Stomach (tissue), 9 donors: ENCODE data around the gene RAB27A. TPM values are rescaled to one million over a fixed set of nuclear protein-coding genes. Genes with fewer than 3 reads are reported as not detected.
A peak's percentile ranks its signal among the peaks of the same experiment; 100 is the strongest.

Experiments used
- DNase-seq, 2 donors: peaks; one replicate each; pipeline versions ENCODE4 v3.0.0 to v3.0.0-alpha.2; 2013 to 2019
- H3K27ac ChIP-seq, 5 donors: fragments of 200-600 bp in 4 of 5; sonication (generic) in 4 of 5; one replicate each; pipeline ENCODE4 v1.5.1; 2013 to 2019; ENCODE audit warnings: mild to moderate bottlenecking in 1 of 5, moderate library complexity in 1 of 5
- H3K27me3 ChIP-seq, 3 donors: fragments of 200-600 bp; sonication (generic); one replicate each; pipeline ENCODE4 v1.5.1; 2017 to 2019; ENCODE audit warnings: mixed run types in 1 of 3
- H3K36me3 ChIP-seq, 4 donors: fragments of 200-600 bp; sonication (generic); 1 replicate in 3 of 4; 2 replicates in 1 of 4; pipeline ENCODE4 v1.5.1; 2016 to 2019
- H3K4me1 ChIP-seq, 4 donors: fragments of 200-600 bp; sonication (generic); one replicate each; pipeline ENCODE4 v1.5.1; 2016 to 2019
- H3K4me3 ChIP-seq, 4 donors: fragments of 200-600 bp; sonication (generic) in 3 of 4; one replicate each; pipeline ENCODE4 v1.5.1; 2016 to 2019; ENCODE audit warnings: mild to moderate bottlenecking in 1 of 4
- H3K9me3 ChIP-seq, 4 donors: fragments of 200-600 bp; sonication (generic); one replicate each; pipeline ENCODE4 v1.5.1; 2016 to 2019
- EP300 ChIP-seq: sonication (generic); formaldehyde crosslinking; IDR thresholded peaks from one replicate; pipeline ENCODE4 v1.6.1; 2017; ENCODE audit warnings: antibody characterized with exemption
- POLR2A ChIP-seq, 4 donors: fragments of 450-650 bp; IDR thresholded peaks; one replicate each; pipeline ENCODE4 v1.6.1; 2016; ENCODE audit warnings: antibody characterized with exemption in 4 of 4, control low read depth in 2 of 4, mild to moderate bottlenecking in 1 of 4, moderate library complexity in 1 of 4
- POLR2AphosphoS5 ChIP-seq, 3 donors: sonication (generic); formaldehyde crosslinking; IDR thresholded peaks; one replicate each; pipeline ENCODE4 v1.6.1; 2016; ENCODE audit warnings: antibody characterized with exemption in 3 of 3
- WGBS, 5 donors: extraction: QIAGEN DNeasy Blood & Tissue Kit in 3 of 5; methylation state at CpG; one replicate each; pipeline versions ENCODE4 v1.1.5 to v1.1.7; 2013 to 2018; 5-methylcytosine and 5-hydroxymethylcytosine counted together
- intact Hi-C: fragments of 100-400 bp; cut with DNase I; formaldehyde crosslinking; loops from one replicate; pipeline ENCODE4 v1.15.1; 2023; ENCODE audit warnings: low total_unique reads
- polyA plus RNA-seq, 3 donors: library from polyadenylated mRNA; stranded (reverse); fragments of 200-250 nt; gene quantifications; one replicate each; pipeline ENCODE4 v1.2.3, GENCODE V29; 2013
- total RNA-seq, 5 donors: library from RNA; depleted of rRNA; stranded (reverse); fragments of >200 nt; gene quantifications; one replicate each; pipeline versions ENCODE4 v1.1.0 to v1.2.3, GENCODE V29; 2014 to 2016
- TF ChIP-seq, protein P1 (sequence below), 7 experiments: fragments of 450-650 bp in 4 of 7; fragments of 200-600 bp in 3 of 7; sonication (generic) in 3 of 7; IDR thresholded peaks; one replicate each; pipeline ENCODE4 v1.5.1; 2016 to 2019; ENCODE audit warnings: antibody characterized with exemption in 7 of 7, control low read depth in 2 of 7, mild to moderate bottlenecking in 1 of 7
- donor health status: healthy with polysubstance abuse.
- donor health status: Bipolar disorder and iron deficiency.
- donor health status: healthy.

The RAB27A gene
- total and polyA plus RNA-seq, 8 donors = 4.3 to 146 (median 58.1) TPM

DNA sequence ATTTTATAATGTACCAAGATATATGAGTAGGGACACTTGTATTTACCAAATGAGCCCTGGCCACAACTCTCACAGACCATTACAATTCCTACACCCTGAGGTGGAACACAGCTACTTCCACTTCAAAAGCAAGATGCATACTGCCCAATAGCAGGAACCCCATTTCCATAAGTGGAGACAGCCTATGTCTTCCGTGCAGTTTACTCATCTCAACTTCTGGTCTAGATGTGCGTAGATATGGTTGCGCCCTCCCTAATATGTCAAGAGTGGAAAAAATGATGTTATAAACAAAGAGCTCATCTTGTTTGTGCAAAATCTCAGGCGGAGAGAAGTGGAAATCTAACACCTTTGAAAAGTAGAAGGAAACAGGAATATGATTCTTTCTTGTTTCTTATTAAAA is 44.6 kb downstream of the RAB27A start:
- peaks cover 33 to 90% (median 43%) of the 10 kb centered on the region in 4 donors for H3K4me1 ChIP-seq
- TF ChIP-seq POLR2AphosphoS5 (IDR thresholded peaks at IDR 0.05) = no peak
- no peak for TF ChIP-seq EP300
- TF ChIP-seq POLR2A (IDR thresholded peaks at IDR 0.05) = no peak
- TF ChIP-seq, protein P1, sequence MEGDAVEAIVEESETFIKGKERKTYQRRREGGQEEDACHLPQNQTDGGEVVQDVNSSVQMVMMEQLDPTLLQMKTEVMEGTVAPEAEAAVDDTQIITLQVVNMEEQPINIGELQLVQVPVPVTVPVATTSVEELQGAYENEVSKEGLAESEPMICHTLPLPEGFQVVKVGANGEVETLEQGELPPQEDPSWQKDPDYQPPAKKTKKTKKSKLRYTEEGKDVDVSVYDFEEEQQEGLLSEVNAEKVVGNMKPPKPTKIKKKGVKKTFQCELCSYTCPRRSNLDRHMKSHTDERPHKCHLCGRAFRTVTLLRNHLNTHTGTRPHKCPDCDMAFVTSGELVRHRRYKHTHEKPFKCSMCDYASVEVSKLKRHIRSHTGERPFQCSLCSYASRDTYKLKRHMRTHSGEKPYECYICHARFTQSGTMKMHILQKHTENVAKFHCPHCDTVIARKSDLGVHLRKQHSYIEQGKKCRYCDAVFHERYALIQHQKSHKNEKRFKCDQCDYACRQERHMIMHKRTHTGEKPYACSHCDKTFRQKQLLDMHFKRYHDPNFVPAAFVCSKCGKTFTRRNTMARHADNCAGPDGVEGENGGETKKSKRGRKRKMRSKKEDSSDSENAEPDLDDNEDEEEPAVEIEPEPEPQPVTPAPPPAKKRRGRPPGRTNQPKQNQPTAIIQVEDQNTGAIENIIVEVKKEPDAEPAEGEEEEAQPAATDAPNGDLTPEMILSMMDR (IDR thresholded peaks at IDR 0.05) = no peak

DNA sequence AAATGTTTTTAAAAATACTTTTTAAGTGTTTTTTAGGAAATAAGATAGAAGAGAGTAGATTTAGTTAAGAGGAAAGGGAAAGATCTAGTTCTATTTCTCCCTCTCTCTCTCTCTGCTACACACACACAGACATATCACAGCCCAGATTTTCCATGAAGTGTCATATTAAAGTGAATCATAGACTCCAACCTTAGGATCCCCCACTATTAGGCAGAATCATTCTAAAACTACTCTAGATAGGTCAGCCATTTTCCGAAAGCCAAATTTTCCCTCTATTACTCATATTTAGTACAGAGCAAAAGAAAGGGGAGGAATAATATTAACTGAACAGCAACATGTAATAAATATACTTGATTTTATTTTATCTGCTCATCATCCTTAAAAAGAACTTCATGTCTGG is 47.7 kb downstream of the RAB27A start:
- Histone ChIP-seq H3K4me1 (peaks cover 15 to 87% (median 32%) of the 10 kb centered on the region in 4 donors), H3K27ac (peak overlapping the region in 4 of 5 donors; percentile 37 to 84 (median 60)), H3K27me3 (no peaks in the 10 kb centered on the region), H3K9me3 (no peaks in the 10 kb centered on the region), H3K36me3 (no peaks in the 10 kb centered on the region), H3K4me3 (no peak overlapping the region)
- no peak for DNase-seq
- 0 to 95% (median 10%) methylated on average over 1 of the region's 1 CpG for WGBS, 5 donors
- no peak for TF ChIP-seq EP300
- no peak for TF ChIP-seq POLR2AphosphoS5 (IDR thresholded peaks at IDR 0.05)
- TF ChIP-seq, protein P1 (IDR thresholded peaks at IDR 0.05) = no peak
- no peak for TF ChIP-seq POLR2A (IDR thresholded peaks at IDR 0.05)
- intact Hi-C loops = no loop called here

More for the DNA sequence above, 44.6 kb downstream of the RAB27A start:
- Histone ChIP-seq H3K36me3 (peaks cover 0 to 3% (median 0%) of the 10 kb centered on the region in 4 donors), H3K4me3 (no peak overlapping the region), H3K27me3 (no peaks in the 10 kb centered on the region), H3K27ac (peak overlapping the region in 3 of 5 donors; percentile 14 to 73 (median 45)), H3K9me3 (no peaks in the 10 kb centered on the region)
- intact Hi-C loops = no loop called here
- WGBS, 5 donors = 75 to 93% (median 84%) methylated on average over 4 of the region's 4 CpGs
- DNase-seq = no peak

DNA sequence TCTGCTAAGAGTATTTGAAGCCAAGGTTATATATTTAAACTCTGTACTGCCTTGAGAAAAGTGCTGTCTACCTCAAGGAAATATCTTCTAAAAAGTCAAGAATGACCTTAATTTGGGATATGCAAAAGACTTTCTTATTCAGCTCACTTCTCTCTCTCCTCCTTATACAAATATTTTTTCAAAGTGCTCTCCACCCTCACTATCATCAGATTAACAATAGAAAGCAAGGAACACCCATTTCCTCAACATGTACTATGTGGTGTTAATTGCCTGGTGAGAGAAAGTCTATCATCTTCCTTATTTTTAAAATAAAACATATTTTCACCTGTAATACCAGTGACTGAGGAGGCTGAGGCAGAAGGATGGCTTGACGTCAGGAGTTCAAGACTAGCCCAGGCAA is 48.4 kb downstream of the RAB27A start:
- Histone ChIP-seq H3K36me3 (no peaks in the 10 kb centered on the region), H3K27ac (peak overlapping the region; percentile 17 to 84 (median 68)), H3K9me3 (no peaks in the 10 kb centered on the region), H3K4me3 (no peak overlapping the region), H3K4me1 (peaks cover 14 to 87% (median 30%) of the 10 kb centered on the region in 4 donors), H3K27me3 (no peaks in the 10 kb centered on the region)
- intact Hi-C loops = no loop called here
- TF ChIP-seq POLR2A (IDR thresholded peaks at IDR 0.05) = no peak
- TF ChIP-seq, protein P1 (IDR thresholded peaks at IDR 0.05) = no peak
- peak in 1 of 3 donors; percentile 19 for TF ChIP-seq POLR2AphosphoS5 (IDR thresholded peaks at IDR 0.05)
- DNase-seq = no peak
- WGBS, 5 donors = 38 to 83% (median 56%) methylated on average over 1 of the region's 1 CpG

DNA sequence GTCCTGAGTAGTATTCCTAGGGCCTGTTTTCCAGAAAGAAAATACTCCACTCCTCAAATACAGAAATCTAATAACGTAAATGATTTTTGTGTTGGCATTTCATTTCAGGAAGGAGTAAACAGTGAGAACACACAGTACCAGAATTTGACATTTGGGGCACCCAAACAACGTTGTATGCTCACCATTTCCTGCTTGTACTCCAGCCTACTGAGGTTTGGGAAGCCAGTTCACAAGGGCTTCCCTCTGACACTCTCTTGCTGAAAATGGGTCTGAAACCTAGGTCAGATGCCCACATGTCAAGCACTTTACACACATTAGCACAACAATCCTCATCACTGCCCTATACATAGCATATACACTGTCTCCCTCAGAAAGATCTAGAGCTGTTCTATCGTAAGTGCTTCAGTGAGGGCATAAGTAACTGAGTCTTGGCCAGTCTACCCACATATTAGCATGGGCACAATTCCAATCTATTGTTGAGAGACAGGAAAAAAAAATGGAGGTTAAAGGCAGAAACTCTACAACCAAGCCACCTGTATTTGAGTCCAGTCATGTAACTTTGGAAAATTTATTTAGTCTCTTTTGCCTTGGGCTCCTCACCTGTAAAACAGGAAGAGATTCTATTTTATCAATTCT is 49.4 kb downstream of the RAB27A start:
- no peaks in the 10 kb centered on the region for H3K36me3 ChIP-seq
- 21 to 45% (median 39%) methylated on average over 3 of the region's 3 CpGs for WGBS, 5 donors
- no peaks in the 10 kb centered on the region for H3K9me3 ChIP-seq
- intact Hi-C loops = no loop called here
- peak overlapping the region; percentile 64 to 94 (median 73) for H3K27ac ChIP-seq
- H3K27me3 ChIP-seq = no peaks in the 10 kb centered on the region
- H3K4me1 ChIP-seq = peaks cover 10 to 88% (median 30%) of the 10 kb centered on the region in 4 donors
- no peak overlapping the region for H3K4me3 ChIP-seq
- DNase-seq = no peak
- TF ChIP-seq POLR2A (IDR thresholded peaks at IDR 0.05) = no peak
- no peak for TF ChIP-seq POLR2AphosphoS5 (IDR thresholded peaks at IDR 0.05)
- TF ChIP-seq EP300 = no peak
- TF ChIP-seq, protein P1 (IDR thresholded peaks at IDR 0.05) = no peak
